ENCODE results near the gene THOC6. TPM values are rescaled to one million over a fixed set of nuclear protein-coding genes. Genes with fewer than 3 reads are reported as not detected.

Gene THOC6
- total RNA-seq, 1 donor from 2014 or later, result 68.0 TPM

DNA sequence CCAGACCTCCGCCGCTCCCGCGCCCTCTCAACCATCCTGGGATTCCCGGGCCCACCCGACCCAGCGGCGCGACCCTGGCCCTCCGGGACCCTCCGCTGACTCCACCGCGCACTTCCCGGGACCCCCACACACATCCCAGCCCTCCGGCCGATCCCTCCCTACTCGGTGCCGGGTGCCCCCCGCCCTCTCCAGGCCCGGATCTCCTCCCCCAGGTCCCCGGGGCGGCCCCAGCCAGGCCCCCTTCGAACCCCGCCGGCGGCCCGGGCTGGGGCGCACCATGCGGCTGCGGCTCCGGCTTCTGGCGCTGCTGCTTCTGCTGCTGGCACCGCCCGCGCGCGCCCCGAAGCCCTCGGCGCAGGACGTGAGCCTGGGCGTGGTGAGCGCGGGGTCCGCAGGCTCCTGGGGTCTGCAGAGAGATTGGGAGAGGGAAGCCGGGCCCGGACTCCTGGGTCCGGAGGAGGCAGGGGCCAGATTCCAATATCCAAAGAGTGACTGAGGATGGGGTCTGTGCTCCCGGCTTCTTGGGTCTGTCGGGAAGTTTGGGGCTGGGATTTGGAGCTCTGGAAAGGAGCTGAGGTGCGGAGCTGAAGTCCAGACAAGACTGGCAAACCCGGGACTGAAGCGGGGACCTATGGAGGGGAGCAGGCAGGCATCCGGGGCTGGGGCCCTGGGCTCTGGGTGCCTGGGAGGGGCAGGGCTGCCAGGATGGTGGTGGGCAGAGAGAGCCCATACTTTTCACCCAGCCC is 23.0 kb downstream of the THOC6 start:
- Mint-ChIP-seq H3K36me3 (ENCODE audit: low read depth) (peaks cover 3% of the 10 kb centered on the region), H3K4me1 (peaks cover 8% of the 10 kb centered on the region), H3K9me3 (no peaks in the 10 kb centered on the region), H3K4me3 (peak overlapping the region; percentile 54), H3K27ac (ENCODE audit: unreplicated experiment) (no peak overlapping the region), H3K27me3 (ENCODE audit: low read depth) (peaks cover 80% of the 10 kb centered on the region)
- TF ChIP-seq, protein P1, sequence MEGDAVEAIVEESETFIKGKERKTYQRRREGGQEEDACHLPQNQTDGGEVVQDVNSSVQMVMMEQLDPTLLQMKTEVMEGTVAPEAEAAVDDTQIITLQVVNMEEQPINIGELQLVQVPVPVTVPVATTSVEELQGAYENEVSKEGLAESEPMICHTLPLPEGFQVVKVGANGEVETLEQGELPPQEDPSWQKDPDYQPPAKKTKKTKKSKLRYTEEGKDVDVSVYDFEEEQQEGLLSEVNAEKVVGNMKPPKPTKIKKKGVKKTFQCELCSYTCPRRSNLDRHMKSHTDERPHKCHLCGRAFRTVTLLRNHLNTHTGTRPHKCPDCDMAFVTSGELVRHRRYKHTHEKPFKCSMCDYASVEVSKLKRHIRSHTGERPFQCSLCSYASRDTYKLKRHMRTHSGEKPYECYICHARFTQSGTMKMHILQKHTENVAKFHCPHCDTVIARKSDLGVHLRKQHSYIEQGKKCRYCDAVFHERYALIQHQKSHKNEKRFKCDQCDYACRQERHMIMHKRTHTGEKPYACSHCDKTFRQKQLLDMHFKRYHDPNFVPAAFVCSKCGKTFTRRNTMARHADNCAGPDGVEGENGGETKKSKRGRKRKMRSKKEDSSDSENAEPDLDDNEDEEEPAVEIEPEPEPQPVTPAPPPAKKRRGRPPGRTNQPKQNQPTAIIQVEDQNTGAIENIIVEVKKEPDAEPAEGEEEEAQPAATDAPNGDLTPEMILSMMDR (conservative IDR thresholded peaks at IDR 0.05), result no peak
- no peak for DNase-seq (ENCODE audit: low read depth, low spot score)

DNA sequence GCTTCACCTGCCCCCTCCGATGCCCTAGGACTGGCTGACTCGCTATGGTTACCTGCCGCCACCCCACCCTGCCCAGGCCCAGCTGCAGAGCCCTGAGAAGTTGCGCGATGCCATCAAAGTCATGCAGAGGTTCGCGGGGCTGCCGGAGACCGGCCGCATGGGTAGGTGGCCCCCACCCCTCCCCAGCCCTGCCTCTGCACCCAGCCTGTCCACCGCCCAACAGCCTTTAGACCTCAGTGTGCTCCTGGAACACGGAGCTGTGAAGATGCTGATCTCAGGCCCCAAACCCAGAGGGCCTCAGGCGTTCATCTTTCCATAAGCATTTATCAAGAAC is 23.5 kb downstream of the THOC6 start:
- TF ChIP-seq, protein P1 (conservative IDR thresholded peaks at IDR 0.05), result no peak
- peak overlapping the region; percentile 71 for H3K4me3 Mint-ChIP-seq
- peaks cover 3% of the 10 kb centered on the region for H3K36me3 Mint-ChIP-seq (ENCODE audit: low read depth)
- no peak for DNase-seq (ENCODE audit: low read depth, low spot score)
- no peaks in the 10 kb centered on the region for H3K9me3 Mint-ChIP-seq
- peaks cover 8% of the 10 kb centered on the region for H3K4me1 Mint-ChIP-seq
- H3K27me3 Mint-ChIP-seq (ENCODE audit: low read depth), result peaks cover 76% of the 10 kb centered on the region
- H3K27ac Mint-ChIP-seq (ENCODE audit: unreplicated experiment), result no peak overlapping the region

DNA sequence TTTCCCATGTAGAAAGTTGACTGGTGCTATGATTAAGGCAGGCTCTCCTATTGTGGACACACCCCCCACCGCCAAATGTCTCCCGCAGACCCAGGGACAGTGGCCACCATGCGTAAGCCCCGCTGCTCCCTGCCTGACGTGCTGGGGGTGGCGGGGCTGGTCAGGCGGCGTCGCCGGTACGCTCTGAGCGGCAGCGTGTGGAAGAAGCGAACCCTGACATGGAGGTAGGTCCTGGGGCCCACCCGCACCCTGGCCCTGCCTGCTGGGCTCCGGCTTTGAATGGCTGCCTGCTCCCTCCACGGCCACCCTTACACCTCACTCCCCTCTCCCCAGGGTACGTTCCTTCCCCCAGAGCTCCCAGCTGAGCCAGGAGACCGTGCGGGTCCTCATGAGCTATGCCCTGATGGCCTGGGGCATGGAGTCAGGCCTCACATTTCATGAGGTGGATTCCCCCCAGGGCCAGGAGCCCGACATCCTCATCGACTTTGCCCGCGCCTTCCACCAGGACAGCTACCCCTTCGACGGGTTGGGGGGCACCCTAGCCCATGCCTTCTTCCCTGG is 26.2 kb downstream of the THOC6 start:
- Mint-ChIP-seq H3K36me3 (ENCODE audit: low read depth) (peaks cover 3% of the 10 kb centered on the region), H3K4me1 (peaks cover 4% of the 10 kb centered on the region), H3K9me3 (no peaks in the 10 kb centered on the region), H3K27me3 (ENCODE audit: low read depth) (peaks cover 50% of the 10 kb centered on the region), H3K27ac (ENCODE audit: unreplicated experiment) (no peak overlapping the region), H3K4me3 (peak overlapping the region; percentile 57)
- TF ChIP-seq, protein P1 (conservative IDR thresholded peaks at IDR 0.05), result no peak
- no peak for DNase-seq (ENCODE audit: low read depth, low spot score)

DNA sequence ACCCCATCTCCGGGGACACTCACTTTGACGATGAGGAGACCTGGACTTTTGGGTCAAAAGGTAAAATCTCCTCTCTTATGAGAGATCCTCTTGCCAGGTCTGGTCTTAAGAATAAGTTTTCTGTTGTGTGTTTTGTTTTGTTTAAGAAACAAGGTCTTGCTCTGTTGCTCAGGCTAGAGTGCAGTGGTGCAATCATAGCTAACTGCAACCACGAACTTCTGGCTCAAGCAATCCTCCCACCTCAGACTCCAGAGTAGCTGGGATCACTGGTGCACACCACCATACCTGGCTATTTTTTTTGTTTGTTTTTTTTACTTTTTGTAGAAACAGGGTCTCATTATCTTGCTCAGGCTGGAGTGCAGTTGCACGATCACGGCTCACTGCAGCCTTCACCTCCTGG is 26.7 kb downstream of the THOC6 start:
- DNase-seq (ENCODE audit: low read depth, low spot score), result no peak
- H3K4me1 Mint-ChIP-seq, result peaks cover under 1% of the 10 kb centered on the region
- peak overlapping the region; percentile 57 for H3K4me3 Mint-ChIP-seq
- peaks cover 45% of the 10 kb centered on the region for H3K27me3 Mint-ChIP-seq (ENCODE audit: low read depth)
- H3K27ac Mint-ChIP-seq (ENCODE audit: unreplicated experiment), result no peak overlapping the region
- H3K9me3 Mint-ChIP-seq, result no peaks in the 10 kb centered on the region
- TF ChIP-seq, protein P1 (conservative IDR thresholded peaks at IDR 0.05), result no peak
- H3K36me3 Mint-ChIP-seq (ENCODE audit: low read depth), result no peaks in the 10 kb centered on the region

DNA sequence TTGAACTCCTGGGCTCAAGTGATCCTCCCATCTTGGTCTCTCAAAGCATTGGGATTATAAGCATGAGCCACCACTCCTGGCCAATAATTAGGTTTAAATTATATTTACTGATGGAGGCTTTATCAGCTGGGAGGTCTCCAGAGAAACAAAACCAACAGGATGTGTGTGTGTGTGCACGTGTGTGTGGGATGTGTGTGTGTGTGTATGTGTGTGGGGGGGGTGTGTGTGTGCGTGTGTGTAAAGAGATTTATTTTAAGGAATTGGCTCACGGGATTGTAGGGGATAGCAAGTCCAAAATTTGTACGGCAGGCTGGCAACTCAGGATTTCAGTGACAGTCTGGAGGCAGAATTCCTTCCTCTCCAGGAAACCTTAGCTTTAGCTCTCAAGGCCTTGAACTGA is 27.2 kb downstream of the THOC6 start:
- H3K4me3 Mint-ChIP-seq, result peak overlapping the region; percentile 57
- H3K4me1 Mint-ChIP-seq, result no peaks in the 10 kb centered on the region
- peaks cover 41% of the 10 kb centered on the region for H3K27me3 Mint-ChIP-seq (ENCODE audit: low read depth)
- H3K27ac Mint-ChIP-seq (ENCODE audit: unreplicated experiment), result no peak overlapping the region
- H3K36me3 Mint-ChIP-seq (ENCODE audit: low read depth), result no peaks in the 10 kb centered on the region
- no peaks in the 10 kb centered on the region for H3K9me3 Mint-ChIP-seq
- no peak for DNase-seq (ENCODE audit: low read depth, low spot score)
- TF ChIP-seq, protein P1 (conservative IDR thresholded peaks at IDR 0.05), result no peak
